Adipocyte (in vitro differentiated cells): ENCODE data around the gene KCNF1.

Source experiments
- DNase-seq: peaks from one replicate; pipeline ENCODE4 v3.0.0-alpha.2; 2015; ENCODE audit warnings: low read depth
- H3K27me3 ChIP-seq: replicated peaks from 2 replicates; pipeline ENCODE4 v1.7.0; 2013; ENCODE audit warnings: mild to moderate bottlenecking, low read length, moderate library complexity; ENCODE audit not compliant: control insufficient read depth, insufficient read depth
- H3K36me3 ChIP-seq: 2 replicates; pipeline ENCODE4 v1.7.0; 2013; ENCODE audit warnings: low read length, mild to moderate bottlenecking, moderate library complexity; ENCODE audit not compliant: control insufficient read depth, insufficient read depth, severe bottlenecking
- H3K4me1 ChIP-seq: 2 replicates; pipeline ENCODE4 v1.7.0; 2013; ENCODE audit warnings: mild to moderate bottlenecking, low read length, moderate library complexity; ENCODE audit not compliant: control insufficient read depth, insufficient read depth
- H3K4me3 ChIP-seq: 2 replicates; pipeline ENCODE4 v1.7.0; 2013; ENCODE audit warnings: mild to moderate bottlenecking, low read length, moderate library complexity
- H3K9ac ChIP-seq: 2 replicates; pipeline ENCODE4 v1.7.0; 2013; ENCODE audit warnings: mild to moderate bottlenecking, low read length, moderate library complexity
- H3K9me3 ChIP-seq: 2 replicates; pipeline ENCODE4 v1.7.0; 2013; ENCODE audit warnings: mild to moderate bottlenecking, low read length, moderate library complexity; ENCODE audit not compliant: control insufficient read depth

The KCNF1 gene

GRCh38 chr2:10911291-10912075, at the start of gene KCNF1:
Gene KCNF1, plus strand, starts transcription at chr2:10911934. Its CDS starts 493 bp downstream, at chr2:10912427.
- Histone ChIP-seq H3K9ac (no peak within 1 kb of the TSS), H3K27me3 (peaks cover 42% of the 10 kb centered on the region)
- peak; percentile 85 for DNase-seq

DNA sequence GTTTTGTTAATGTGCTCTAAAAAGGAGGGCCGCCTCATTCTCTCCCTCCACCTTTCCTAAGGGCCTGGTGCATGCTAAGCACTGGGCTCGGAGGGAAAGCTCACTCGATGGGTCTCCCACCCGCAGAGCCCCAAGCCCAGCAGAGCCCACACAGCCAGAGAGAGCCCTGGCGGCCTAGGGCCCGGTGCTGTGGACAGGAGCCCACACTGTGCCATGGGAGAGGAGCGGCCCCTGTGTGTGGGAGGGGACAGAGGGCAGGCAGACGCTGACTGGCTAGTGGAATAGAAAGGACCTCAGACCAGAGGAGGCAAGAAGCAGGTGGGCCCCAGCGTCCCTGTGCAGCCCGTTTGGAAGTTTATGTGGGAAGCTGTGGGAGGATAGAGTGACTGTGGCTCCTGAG, 49.4 kb upstream of the KCNF1 start:
- Histone ChIP-seq H3K27me3 (peaks cover 63% of the 10 kb centered on the region), H3K9me3 (no peaks in the 10 kb centered on the region), H3K4me3 (no peak overlapping the region), H3K4me1 (no peaks in the 10 kb centered on the region), H3K9ac (no peak overlapping the region), H3K36me3 (no peaks in the 10 kb centered on the region)
- DNase-seq, result no peak

More at GRCh38 chr2:10911291-10912075, at the start of gene KCNF1:
- Histone ChIP-seq H3K36me3 (no peaks in the 10 kb centered on the region), H3K9me3 (no peaks in the 10 kb centered on the region), H3K4me1 (peaks cover 6% of the 10 kb centered on the region), H3K4me3 (peak within 1 kb of the TSS; percentile 68)

- no peak overlapping the region for H3K9ac ChIP-seq
- no peak for DNase-seq
- no peaks in the 10 kb centered on the region for H3K9me3 ChIP-seq
- H3K4me3 ChIP-seq, result no peak overlapping the region
- no peaks in the 10 kb centered on the region for H3K4me1 ChIP-seq
- no peaks in the 10 kb centered on the region for H3K36me3 ChIP-seq
- peaks cover 69% of the 10 kb centered on the region for H3K27me3 ChIP-seq
Measured at GRCh38 chr2:10863047-10863446, 48.7 kb upstream of the KCNF1 start.

DNA sequence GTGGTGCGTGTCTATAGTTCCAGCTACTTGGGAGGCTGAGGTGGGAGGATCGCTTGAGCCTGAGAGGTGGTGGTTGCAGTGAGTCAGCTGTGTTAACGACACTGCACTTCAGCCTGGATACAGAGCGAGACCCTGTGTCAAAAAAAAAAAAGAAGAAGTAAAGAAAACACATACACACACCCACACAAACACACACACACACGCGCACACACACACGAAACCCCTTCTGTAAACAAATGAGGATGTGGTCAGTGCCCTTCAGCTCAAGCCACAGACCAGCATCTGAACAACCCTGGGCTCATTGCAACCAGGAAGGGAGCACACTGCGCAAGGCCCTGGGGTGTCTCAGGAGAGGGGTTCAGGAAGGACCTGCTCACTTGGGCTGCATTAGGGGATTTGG, 47.9 kb upstream of the KCNF1 start:
- H3K9me3 ChIP-seq, result no peaks in the 10 kb centered on the region
- no peak for DNase-seq
- no peaks in the 10 kb centered on the region for H3K36me3 ChIP-seq

GRCh38 chr2:10864251-10864650, 47.5 kb upstream of the KCNF1 start:
- no peak overlapping the region for H3K4me3 ChIP-seq
- DNase-seq, result no peak
- no peaks in the 10 kb centered on the region for H3K36me3 ChIP-seq
- no peak overlapping the region for H3K9ac ChIP-seq
- H3K4me1 ChIP-seq, result no peaks in the 10 kb centered on the region
- peaks cover 66% of the 10 kb centered on the region for H3K27me3 ChIP-seq
- no peaks in the 10 kb centered on the region for H3K9me3 ChIP-seq

More for the DNA sequence above, 47.9 kb upstream of the KCNF1 start:
- Histone ChIP-seq H3K27me3 (peaks cover 69% of the 10 kb centered on the region), H3K4me1 (no peaks in the 10 kb centered on the region), H3K9ac (no peak overlapping the region), H3K4me3 (no peak overlapping the region)

GRCh38 chr2:10864861-10865636, 46.7 kb upstream of the KCNF1 start:
- Histone ChIP-seq H3K4me1 (no peaks in the 10 kb centered on the region), H3K4me3 (no peak overlapping the region), H3K36me3 (no peaks in the 10 kb centered on the region), H3K9ac (no peak overlapping the region), H3K9me3 (no peaks in the 10 kb centered on the region), H3K27me3 (peaks cover 65% of the 10 kb centered on the region)
- DNase-seq, result no peak

GRCh38 chr2:10865841-10866240, 45.9 kb upstream of the KCNF1 start:
- Histone ChIP-seq H3K36me3 (no peaks in the 10 kb centered on the region), H3K4me1 (no peaks in the 10 kb centered on the region), H3K27me3 (peaks cover 61% of the 10 kb centered on the region), H3K4me3 (no peak overlapping the region), H3K9me3 (no peaks in the 10 kb centered on the region), H3K9ac (no peak overlapping the region)
- DNase-seq, result no peak

DNA sequence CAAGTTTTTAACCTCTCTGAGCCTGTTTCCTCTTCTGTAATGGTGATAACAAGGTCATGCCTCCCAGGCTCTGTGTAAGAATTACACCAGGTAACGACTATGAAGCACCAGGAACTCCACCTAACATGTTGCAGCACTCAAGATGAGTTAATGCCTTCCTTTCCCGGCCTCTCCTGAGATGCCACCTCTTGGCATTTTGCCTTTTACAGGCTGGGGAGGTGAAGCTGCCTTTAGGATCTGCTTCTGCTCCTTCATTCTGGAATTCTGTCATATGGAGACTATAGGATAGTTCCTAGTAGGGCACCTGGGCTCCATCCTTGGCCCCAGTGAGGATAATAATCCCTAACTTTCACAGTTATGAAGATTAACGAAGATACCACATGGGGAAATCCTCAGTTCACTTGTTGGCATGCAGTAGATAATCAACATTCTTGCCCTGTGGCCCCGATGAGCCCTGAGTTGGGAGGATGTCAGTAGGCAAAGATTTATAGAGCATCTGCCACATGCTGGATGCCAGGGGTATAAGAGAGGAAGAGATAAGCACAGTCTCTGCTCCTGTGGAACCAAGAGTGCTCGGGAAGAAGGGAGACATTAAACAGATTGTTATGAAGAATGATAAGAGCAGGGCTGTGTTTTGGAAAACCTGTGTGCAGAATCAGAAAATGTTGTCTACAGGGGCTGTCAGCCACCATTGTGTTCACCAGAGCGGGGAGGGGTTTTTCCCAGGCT, 43.9 kb upstream of the KCNF1 start:
- H3K9ac ChIP-seq, result no peak overlapping the region
- DNase-seq, result no peak
- H3K4me3 ChIP-seq, result no peak overlapping the region
- H3K4me1 ChIP-seq, result no peaks in the 10 kb centered on the region
- no peaks in the 10 kb centered on the region for H3K36me3 ChIP-seq
- H3K27me3 ChIP-seq, result peaks cover 41% of the 10 kb centered on the region
- H3K9me3 ChIP-seq, result peaks cover 12% of the 10 kb centered on the region

- peak; percentile 58 for DNase-seq
- H3K9ac ChIP-seq, result no peak overlapping the region
- H3K36me3 ChIP-seq, result no peaks in the 10 kb centered on the region
- no peaks in the 10 kb centered on the region for H3K4me1 ChIP-seq
- H3K4me3 ChIP-seq, result no peak overlapping the region
- H3K9me3 ChIP-seq, result peaks cover 12% of the 10 kb centered on the region
- H3K27me3 ChIP-seq, result peaks cover 32% of the 10 kb centered on the region
Measured at GRCh38 chr2:10868465-10869314, 43.0 kb upstream of the KCNF1 start.

DNA sequence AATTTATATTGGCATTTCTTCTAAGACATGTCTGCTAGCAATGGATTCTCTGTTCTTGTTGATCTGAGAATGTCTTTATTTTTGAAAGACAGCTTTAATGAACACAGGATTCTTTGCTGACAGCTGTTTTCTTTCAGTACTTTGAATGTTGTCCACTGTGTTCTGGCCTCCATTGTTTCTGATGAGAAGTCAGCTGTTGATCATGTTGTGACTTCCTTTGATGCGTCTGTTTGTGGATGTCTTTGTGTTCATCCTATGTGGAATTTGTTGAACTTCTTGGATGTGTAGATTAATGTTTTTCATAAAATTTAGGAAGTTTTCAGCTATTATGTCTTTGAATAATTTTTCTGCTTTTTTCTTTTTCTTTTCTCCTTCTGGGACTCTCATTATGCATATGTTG, 39.8 kb upstream of the KCNF1 start:
- Histone ChIP-seq H3K9me3 (peaks cover 12% of the 10 kb centered on the region), H3K4me1 (no peaks in the 10 kb centered on the region), H3K27me3 (peaks cover 8% of the 10 kb centered on the region), H3K4me3 (no peak overlapping the region), H3K9ac (no peak overlapping the region), H3K36me3 (no peaks in the 10 kb centered on the region)
- DNase-seq, result no peak
